ENCODE results near the gene ITIH5.
A peak's percentile ranks its signal among the peaks of the same experiment; 100 is the strongest.
"Not testable (repeated sequence)": the region's sequence is repeated elsewhere in the genome, so short reads cannot be mapped to it uniquely, and the experiment has no call there.

Gene ITIH5

DNA sequence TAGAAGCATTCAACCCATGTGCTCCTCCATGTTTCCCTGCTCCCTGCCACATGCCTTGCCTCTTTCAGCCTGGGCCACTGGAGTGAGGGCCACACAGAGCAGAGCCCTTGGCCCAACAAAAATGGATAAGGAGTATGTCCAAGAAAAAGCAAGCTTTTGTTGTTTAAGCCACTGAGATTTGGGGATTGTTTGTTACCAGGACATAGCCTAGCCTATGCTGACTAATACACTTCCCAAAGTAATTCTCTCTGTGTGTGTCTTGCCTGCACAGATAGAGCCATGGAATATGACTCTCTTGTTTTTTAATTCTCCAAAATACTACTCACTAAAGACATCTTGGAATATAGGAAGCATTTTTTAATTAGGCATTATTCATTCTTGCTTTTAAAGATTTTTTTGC is 22.8 kb upstream of the ITIH5 start:
- DNase-seq (ENCODE audit: low spot score): no peak

DNA sequence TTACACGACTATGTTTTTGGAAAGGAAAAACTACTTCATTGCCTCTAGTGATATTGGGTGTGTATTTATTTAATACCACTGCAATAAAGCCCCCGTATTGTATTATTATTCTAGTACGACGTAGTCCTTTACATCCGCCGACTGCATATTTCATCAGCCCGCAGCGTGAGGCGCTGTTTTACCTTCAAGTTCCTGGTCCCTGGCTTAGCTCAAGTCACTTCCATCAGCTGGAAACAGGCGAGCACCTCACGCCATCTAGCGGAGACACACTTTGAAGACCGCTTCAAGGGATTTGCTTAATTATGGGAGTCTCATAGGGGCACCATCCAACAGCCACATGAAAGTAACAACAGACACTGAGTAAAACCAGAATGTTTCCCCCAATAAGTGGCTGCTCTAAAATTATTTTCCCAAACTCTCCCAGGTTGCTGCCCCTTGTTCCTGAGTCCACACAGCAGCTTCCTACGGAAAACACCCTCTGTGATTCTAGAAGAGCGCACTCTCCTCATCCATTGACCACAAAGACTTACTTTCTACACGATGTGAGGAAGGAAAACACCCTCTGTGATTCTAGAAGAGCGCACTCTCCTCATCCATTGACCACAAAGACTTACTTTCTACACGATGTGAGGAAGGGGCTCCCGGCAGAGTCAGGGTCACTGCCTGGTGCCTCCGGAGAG is 20.6 kb upstream of the ITIH5 start:
- DNase-seq (ENCODE audit: low spot score): peak; percentile 92

GRCh38 chr10:7686351-7687171 is 19.8 kb upstream of the ITIH5 start:
- no peak for DNase-seq (ENCODE audit: low spot score)

DNA sequence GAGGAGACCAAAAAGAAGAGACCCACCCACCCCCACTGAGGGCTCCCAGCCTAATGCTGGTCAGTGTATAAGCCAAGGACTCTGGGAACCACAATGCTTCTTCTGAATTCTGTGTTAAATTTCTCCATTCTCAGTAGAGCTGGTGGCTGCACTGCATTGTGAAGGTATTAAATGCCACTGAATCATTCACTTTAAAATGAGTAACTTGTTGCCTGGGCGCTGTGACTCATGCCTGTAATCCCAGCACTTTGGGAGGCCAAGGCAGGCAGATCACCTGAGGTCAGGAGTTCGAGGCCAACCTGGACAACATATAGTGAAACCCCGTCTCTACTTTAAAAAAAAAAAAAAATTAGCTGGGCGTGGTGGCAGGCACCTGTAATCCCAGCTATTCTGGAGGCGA is 13.3 kb upstream of the ITIH5 start:
- DNase-seq (ENCODE audit: low spot score): not testable (repeated sequence)

DNA sequence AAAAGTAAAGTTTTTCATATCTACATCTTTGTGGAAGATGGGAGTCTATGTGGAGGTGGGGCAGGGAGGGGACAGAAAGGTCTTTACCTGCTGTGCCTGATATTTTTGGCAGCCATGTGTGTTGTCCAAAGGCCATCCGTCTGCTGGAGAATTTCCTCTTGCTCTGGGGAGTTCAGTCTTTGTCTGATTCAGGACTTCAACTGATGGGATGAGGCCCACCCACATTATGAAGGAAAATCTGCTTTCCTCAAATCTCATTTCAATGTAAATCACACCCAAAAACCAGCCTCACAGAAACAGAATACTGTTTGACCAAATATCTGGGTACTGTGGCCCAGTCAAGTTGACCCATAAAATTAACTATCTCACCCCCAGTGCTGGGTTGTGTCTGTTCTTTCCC is 12.5 kb upstream of the ITIH5 start:
- no peak for DNase-seq (ENCODE audit: low spot score)

DNA sequence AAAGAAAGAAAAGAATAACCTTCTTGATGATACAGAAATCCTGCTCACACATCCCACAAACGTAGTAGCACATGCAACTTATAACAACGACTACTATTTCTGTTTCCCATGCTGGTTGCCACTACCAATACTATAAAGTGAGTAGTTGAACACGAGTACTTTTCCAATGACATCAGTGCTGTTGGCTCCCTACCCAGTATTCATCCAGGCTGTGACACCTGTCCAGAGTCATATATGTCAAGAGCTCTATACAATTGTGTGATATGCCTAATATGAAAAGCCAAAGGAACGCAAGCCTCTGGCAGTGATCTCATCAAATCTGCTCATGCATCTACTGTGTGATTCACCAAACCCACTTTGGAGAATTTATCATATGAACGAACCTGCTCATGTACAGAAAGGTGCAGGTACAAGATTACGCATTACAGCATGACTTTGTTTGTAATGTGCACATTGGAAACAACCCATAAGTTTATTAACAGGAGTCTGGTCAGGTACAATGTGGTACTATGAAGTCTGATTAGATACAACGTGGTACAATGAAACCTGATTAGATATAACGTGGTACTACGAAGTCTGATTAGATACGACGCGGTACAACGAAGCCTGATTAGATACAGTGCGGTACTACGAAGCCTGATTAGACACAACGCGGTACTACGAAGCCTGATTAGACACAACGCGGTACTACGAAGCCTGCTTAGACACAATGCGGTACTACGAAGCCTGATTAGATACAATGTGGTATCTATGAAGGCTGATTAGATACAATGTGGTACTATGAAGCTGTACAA is 5.8 kb upstream of the ITIH5 start:
- no peak for DNase-seq (ENCODE audit: low spot score)

DNA sequence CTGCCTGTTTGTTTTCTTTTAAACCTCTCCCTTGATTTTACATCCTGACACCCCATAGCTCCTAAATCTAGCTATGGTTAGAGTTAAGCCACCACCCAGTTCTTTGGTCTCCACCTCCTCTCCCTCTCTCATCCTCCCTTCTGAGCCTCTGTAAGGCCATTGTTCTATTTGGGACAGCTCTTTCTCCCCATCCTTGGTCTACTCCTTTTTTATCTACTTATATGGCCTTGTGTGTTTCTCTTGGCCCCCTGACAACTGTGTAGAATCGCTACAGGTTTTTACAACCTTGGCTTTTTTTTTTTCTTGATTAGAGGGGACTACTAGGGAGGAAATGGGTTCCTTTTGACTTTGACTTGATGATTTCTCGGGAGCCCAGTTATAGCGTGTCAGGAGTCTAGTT is 3.4 kb upstream of the ITIH5 start:
- no peak for DNase-seq (ENCODE audit: low spot score)

DNA sequence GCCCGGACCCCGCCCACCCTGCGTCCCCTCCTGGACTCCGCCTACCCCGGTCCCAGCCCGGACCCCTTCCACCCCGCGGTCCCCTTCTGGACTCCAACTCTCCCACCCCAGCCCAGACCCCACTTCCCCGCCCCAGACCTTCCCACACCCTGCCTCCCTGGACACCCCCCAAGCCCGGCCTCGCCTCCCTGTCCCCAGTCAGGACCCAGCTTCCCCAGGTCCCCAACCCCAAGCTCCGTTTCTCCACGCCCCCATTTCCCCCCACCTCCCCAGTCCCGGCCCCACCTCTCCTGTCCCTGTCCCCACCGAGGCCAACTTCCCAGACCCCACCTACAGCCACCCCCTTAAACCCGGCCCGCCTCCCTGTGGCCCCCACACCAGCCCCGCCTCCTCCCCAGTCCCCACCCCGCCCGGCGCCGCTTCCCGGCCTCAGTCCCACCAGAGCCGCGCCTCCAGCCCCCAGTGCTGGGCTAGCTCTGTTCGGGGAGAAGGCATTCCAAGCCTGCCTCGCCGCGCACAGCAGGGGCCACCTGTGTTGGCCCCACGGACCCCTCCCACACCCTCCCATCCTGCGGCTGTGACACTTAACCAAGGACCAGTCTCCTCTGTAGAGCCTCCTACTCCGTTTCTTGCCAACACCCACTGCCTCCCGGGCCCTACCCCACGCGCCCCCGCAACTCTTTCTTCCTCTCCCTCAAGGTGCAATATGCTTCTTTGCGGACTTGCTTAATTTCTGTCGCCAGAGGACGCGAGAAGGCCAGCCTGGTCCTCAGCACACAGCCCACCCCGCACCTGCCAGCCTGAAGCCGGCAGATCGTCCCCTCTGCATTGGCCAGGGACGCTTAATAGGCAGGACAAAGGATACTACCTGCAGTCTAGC is 736 bp upstream of the ITIH5 start:
- DNase-seq (ENCODE audit: low spot score): no peak

GRCh38 chr10:7665767-7666166 is 999 bp downstream of the ITIH5 start:
- DNase-seq (ENCODE audit: low spot score): no peak

DNA sequence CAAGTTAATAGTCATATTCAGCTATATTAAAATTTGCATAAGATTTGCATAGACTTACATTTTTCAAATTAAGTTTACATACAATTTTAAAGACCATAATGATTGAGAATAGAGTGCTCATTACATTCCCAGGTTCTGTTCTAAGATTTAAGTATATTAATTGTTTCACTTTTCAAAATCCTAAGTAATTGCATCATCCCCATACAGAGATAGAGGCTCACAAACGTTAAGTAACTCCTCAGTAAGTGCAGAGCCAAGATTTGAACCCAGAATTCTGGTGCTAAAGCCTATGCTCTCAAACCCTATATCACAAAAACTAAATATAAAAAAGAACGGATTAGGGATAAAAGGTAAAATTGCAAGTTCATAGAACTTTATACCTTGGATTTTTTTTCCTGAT is 2.1 kb downstream of the ITIH5 start:
- DNase-seq (ENCODE audit: low spot score): no peak

GRCh38 chr10:7662522-7662921 is 4.2 kb downstream of the ITIH5 start:
- DNase-seq (ENCODE audit: low spot score): no peak

GRCh38 chr10:7659560-7659959 is 7.2 kb downstream of the ITIH5 start:
- no peak for DNase-seq (ENCODE audit: low spot score)

DNA sequence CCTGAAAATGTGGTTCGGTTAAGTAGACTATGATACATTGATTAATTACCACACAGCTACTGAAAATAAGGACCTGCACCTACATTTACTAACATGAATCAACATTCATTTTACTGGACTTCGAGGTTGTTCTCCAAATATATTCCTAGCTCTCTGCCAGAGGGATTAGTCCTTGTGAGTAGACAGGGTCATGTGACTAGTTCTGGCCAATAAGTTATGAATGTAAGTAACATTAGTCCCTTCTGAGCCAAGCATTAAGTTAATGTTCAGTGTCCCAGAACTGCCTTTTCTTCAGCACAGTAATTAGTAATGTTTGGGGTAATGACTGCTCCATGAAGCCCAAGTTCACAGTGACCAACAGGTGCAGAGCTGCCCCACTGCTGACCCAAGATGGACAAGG is 9.2 kb downstream of the ITIH5 start:
- no peak for DNase-seq (ENCODE audit: low spot score)

- not testable (repeated sequence) for DNase-seq (ENCODE audit: low spot score)
Observed at GRCh38 chr10:7657079-7657478, 9.7 kb downstream of the ITIH5 start.

- DNase-seq (ENCODE audit: low spot score): no peak
Observed at GRCh38 chr10:7651853-7652470, 14.8 kb downstream of the ITIH5 start.

DNA sequence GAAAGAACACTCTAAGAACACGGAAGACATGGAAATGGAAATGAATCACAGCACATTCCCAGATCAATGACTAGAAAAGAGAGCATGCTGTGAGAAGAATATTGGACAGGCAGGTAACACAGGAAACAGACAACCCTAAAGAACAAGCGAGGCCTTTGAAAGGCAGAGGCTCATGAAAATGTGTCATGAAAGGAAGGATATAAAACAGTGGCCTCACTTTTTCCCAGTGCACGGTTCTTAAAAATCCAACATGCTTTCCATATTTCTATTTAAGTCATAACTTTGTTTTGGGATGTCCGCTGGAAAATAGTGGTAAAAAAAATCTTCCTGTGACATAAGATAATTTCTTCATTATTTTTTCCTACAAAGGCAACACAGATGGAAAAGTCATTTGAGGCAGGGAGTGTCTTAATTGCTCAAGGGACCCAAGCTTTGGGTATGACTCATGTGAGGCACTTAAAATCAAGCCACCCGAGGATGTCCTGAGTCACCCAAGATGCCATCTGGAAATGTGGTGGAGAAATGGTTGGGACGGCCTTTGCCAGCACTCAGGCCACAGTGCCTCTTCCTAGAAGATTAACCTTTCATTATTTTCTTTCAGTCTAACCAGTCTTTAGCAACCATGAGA is 17.0 kb downstream of the ITIH5 start:
- DNase-seq (ENCODE audit: low spot score): no peak

DNA sequence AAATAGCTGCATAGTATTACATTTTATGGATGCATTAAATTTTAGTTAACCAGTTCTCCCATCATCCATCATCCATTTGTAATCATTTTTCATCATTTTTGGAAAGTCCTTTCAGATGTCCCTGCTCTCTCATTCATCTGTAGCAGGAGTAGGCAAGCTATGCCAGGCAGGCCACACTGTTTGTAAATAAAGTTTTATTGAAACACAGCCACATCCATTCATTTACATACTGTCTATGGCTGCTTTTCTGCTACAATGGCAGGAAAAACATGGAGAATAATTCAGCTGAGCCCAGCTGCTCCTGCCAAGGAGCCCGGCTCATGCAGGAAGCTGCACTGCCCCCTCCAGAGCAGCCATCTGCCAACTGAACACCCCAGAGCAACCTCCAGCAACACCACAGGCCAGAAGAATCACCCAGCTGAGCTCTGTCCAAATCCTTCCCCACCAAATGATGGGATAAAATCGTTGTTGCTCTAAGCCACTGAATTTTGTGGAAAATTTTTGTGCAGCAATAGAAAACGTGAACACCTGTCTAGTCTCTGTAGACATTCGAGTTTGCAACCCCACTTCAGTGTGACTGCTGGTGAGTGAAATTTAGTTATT is 19.6 kb downstream of the ITIH5 start:
- no peak for DNase-seq (ENCODE audit: low spot score)

GRCh38 chr10:7642491-7643011 is 24.2 kb downstream of the ITIH5 start:
- no peak for DNase-seq (ENCODE audit: low spot score)

DNA sequence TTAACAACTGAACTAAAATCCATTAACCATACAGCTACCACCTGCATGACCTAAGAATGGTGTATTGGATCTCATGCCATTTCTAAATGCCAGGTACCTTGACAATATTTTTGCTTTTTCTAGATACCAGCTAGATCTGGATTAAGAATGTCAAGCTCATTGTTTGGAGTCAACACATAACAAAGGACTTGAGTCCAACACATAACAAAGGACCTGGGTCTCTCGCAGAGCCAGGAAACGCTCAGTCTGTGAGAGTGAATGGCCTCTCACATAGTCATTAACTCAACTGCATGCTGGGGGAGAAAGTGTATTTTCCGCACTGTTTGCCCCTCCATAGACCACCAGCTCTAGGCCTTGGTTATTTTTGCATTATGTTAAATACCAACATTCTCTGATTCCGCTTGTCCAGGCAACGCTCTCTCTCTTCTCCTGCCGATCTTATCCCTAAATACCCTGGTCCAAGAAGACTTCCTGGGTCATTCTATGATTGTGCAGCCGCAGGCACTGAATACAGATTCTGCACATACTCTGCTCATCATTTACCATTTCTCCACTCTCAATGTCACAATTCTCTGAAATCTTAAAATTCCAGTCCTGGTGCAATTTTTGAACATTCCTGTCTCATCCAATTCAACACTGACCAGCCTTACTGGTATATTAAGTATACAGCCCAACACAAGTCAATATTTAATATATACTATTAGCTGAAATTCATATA is 31.2 kb downstream of the ITIH5 start:
- no peak for DNase-seq (ENCODE audit: low spot score)

All from SK-N-DZ (cell line).